ENCODE results near the gene TRIP4.
"Not testable (repeated sequence)": the region's sequence is repeated elsewhere in the genome, so short reads cannot be mapped to it uniquely, and the experiment has no call there.

The TRIP4 gene

GRCh38 chr15:64387562-64388168, at the start of gene TRIP4:
Gene TRIP4, plus strand, starts transcription at chr15:64387836. Its CDS starts 28 bp downstream, at chr15:64387864.
- DNase-seq (ENCODE audit: low spot score) (peak; percentile 96), FAIRE-seq (peak; percentile 99)

- FAIRE-seq (no peak), DNase-seq (ENCODE audit: low spot score) (no peak)
These were observed 47.3 kb upstream of the TRIP4 start for GRCh38 chr15:64340355-64340754.

GRCh38 chr15:64341961-64342360, 45.7 kb upstream of the TRIP4 start:
- no peak for FAIRE-seq
- DNase-seq (ENCODE audit: low spot score) = no peak

DNA sequence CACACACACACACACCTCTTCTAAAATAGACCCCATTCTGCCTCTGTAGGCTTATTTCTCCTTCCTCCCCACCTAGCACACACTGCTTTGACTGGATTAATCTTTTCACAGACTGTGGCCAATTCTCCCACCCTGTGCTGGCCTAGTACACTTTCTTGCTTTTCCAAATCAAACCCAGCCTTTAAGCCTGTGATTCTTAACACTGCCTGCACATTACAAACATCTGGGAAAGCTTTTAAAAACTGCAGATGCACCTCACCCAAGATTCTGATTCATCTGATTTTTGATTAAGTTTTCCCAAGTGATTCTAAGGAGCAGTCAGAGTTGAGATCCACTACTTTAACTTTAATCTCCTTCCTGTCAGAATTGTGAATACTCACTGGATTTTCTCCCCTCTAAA, 44.4 kb upstream of the TRIP4 start:
- DNase-seq (ENCODE audit: low spot score) (no peak), FAIRE-seq (no peak)

DNA sequence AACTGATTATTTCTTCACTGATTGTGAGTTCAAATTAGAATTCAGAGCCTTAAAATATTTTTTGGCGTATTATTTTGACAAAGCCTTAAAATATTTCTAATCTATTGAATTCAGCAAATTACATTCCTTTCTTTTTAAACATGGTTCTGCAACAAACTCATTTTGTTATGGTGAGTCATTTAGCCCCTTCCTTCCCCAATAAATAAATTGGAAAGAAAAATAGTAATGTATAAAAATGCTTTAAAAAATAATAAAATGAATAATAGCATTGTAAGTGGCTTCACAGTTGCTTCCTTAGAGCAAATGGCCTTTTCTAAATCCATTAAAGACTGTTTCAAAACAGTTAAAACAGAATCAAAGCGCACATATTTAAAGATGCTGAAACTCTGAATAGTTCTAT, 43.8 kb upstream of the TRIP4 start:
- DNase-seq (ENCODE audit: low spot score) (no peak), FAIRE-seq (no peak)

GRCh38 chr15:64344651-64345294, 42.9 kb upstream of the TRIP4 start:
- DNase-seq (ENCODE audit: low spot score) (no peak), FAIRE-seq (no peak)

DNA sequence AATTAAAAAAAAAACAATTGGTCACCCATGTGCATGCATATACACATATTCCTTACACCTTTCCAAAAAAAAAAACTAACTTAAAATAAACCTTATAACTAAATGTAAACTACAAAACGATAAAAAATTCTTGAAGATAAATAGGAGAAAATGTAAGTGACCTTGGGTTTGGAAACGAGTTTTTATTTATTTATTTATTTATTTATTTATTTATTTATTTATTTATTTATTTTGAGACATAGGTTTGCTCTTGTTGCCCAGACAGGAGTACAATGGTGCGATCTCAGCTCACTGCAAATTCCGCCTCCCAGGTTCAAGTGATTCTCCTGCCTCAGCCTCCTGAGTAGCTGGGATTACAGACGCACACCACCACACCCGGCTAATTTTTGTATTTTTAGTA, 41.4 kb upstream of the TRIP4 start:
- FAIRE-seq; DNase-seq (ENCODE audit: low spot score): not testable (repeated sequence)

GRCh38 chr15:64348455-64348854, 39.2 kb upstream of the TRIP4 start:
- no peak for FAIRE-seq
- DNase-seq (ENCODE audit: low spot score) = no peak

GRCh38 chr15:64349375-64349774, 38.3 kb upstream of the TRIP4 start:
- no peak for FAIRE-seq
- no peak for DNase-seq (ENCODE audit: low spot score)

- DNase-seq (ENCODE audit: low spot score) (no peak), FAIRE-seq (no peak)
These were observed 36.4 kb upstream of the TRIP4 start for GRCh38 chr15:64351265-64351664.

DNA sequence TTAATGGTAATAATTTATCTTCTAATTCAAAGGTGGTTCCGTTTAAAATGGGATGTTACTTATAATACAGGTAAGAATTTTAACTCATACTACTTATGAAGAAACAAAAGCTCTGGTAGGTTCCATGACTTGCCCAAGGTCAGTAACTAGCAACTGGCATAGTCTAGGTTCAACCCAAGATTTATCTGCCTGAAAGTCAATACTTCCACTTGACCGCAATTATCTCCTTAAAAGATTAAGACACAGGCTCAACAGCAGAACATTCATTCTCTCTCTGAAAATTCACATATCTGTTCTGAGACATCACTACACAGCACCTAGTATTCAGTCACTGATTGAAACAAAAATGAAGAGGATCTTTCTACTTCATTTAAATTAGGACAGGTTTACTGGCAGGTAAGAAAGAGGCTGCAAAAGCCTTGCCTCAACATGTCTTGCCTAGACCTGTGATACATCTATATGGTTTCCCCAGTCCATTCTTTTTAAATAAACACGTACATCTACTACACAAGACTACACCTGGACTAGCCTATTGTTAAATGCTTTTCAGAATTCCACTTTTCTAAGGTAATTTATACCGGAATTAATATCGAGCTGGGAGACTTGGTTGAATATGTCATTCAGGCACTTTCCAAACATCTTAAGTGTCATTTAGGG, 32.8 kb upstream of the TRIP4 start:
- DNase-seq (ENCODE audit: low spot score) (no peak), FAIRE-seq (no peak)

GRCh38 chr15:64355348-64355943, 32.2 kb upstream of the TRIP4 start:
- FAIRE-seq = no peak
- peak; percentile 37 for DNase-seq (ENCODE audit: low spot score)

- peak; percentile 99 for DNase-seq (ENCODE audit: low spot score)
- peak; percentile 91 for FAIRE-seq
These were observed 31.5 kb upstream of the TRIP4 start, which contains the start of gene CSNK1G1 for GRCh38 chr15:64355944-64356709. Gene CSNK1G1, minus strand, starts transcription at chr15:64356173. Its CDS starts 55,674 bp downstream, at chr15:64300499.

DNA sequence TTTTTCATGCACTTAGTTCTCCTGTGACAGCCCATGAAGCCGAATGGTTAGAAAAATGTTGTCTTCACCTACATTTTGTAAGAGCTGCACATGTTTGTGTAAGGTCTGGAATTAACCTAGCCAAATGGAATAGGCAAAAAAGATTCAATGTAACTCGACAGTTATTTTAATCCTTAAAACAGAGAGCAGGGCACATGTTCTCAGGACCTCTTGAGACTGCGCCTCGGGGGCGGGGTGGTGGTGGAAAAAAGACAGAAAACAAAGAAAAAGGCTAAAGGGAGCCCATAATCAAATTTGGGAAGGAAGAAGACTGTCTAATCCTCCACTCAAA, 31.0 kb upstream of the TRIP4 start:
- FAIRE-seq = no peak

GRCh38 chr15:64361259-64361658, 26.4 kb upstream of the TRIP4 start:
- no peak for DNase-seq (ENCODE audit: low spot score)
- no peak for FAIRE-seq

More for the DNA sequence above, 31.0 kb upstream of the TRIP4 start:
- no peak for DNase-seq (ENCODE audit: low spot score)

GRCh38 chr15:64369078-64369607, 18.5 kb upstream of the TRIP4 start:
- no peak for DNase-seq (ENCODE audit: low spot score)
- FAIRE-seq = no peak

DNA sequence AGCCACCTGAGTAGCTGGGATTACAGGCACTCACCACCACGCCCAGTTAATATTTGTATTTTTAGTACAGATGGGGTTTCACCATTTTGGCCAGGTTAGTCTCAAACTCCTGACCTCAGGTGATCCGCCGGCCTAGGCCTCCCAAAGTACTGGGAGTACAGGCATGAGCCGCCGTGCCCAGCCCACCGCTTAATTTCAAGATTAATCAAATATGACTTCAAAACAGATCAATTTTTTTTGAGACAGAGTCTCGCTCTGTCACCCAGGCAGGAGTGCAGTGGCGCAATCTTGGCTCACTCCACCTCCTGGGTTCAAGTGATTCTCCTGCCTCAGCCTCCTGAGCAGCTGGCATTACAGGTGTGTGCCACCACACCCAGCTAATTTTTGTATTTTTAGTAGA, 16.3 kb upstream of the TRIP4 start:
- not testable (repeated sequence) for FAIRE-seq

GRCh38 chr15:64373360-64373759, 14.3 kb upstream of the TRIP4 start:
- DNase-seq (ENCODE audit: low spot score) = no peak
- no peak for FAIRE-seq

More for the DNA sequence above, 16.3 kb upstream of the TRIP4 start:
- not testable (repeated sequence) for DNase-seq (ENCODE audit: low spot score)

DNA sequence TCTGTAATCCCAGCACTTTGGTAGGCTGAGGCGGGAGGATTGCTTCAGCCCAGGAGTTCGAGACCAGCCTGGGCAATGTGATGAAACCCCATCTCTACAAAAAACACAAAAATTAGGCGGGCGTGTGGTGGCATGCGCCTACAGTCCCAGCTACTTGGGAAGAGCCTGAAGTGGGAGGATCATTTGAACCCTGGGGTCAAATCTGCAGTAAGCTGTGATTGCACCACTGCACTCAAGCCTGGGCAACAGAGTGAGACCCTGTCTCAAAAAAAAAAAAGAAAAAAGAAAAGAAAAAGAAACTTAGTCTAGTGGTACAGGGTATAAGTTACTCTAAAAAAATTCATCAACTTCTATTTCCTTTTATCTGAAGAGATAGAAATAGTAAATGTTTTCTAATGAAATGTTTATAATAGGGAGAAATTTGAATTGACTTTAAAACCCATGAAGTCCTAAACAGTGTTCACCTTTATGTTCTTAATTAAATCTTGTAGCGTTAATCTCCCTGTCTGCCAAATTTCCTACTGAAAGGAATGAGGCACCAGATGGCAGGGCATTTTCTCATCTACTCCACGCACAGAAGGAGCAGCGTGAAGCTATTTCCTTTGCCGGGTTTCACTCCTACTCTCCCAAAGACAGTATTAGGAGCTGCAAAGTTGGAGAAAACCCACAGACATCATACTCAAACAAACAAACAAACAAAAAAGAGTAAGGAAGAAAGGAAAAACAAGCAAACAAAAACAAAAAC, 8.2 kb upstream of the TRIP4 start:
- no peak for FAIRE-seq
- no peak for DNase-seq (ENCODE audit: low spot score)

GRCh38 chr15:64380130-64380870, 7.3 kb upstream of the TRIP4 start:
- FAIRE-seq; DNase-seq (ENCODE audit: low spot score): not testable (repeated sequence)
